Caco-2 (cell line): ENCODE measurements around the gene SAMD11. TPM values are rescaled to one million over a fixed set of nuclear protein-coding genes. Genes with fewer than 3 reads are reported as not detected.

ENCODE experiments used
- BruUV-seq: library from RNA; stranded (reverse); fragments of 400-500 nt; replicated peaks from 2 replicates; lab custom pipeline; 2021; lab: Mats Ljungman, UMichigan
- CTCF ChIA-PET: fragments of 300-600 bp; sonication (Branson Sonifier 250); formaldehyde crosslinking; loops from one replicate; lab custom pipeline; 2022; ENCODE audit warnings: antibody characterized with exemption; lab: Charles Lee
- POLR2A ChIA-PET: fragments of 300-600 bp; sonication (Branson Sonifier 250); formaldehyde crosslinking; loops from one replicate; lab custom pipeline; 2022; ENCODE audit warnings: antibody characterized with exemption; lab: Charles Lee
- DNase-seq, 2 experiments: peaks; one replicate each; pipeline versions ENCODE4 v3.0.0 to v3.0.0-alpha.2; 2020 to 2022
- H3K27me3 ChIP-seq: replicated peaks from 2 replicates; pipeline ENCODE4 v1.6.0; 2011; ENCODE audit warnings: low read length; ENCODE audit not compliant: control insufficient read depth, insufficient read depth
- H3K36me3 ChIP-seq: 2 replicates; pipeline ENCODE4 v1.5.1; 2011; ENCODE audit warnings: low read length; ENCODE audit not compliant: control insufficient read depth, insufficient read depth
- H3K4me1 ChIP-seq: fragments of 250-450 bp; sonication (Bioruptor Pico); 2 replicates; pipeline ENCODE4 v1.5.1; 2020; ENCODE audit warnings: mild to moderate bottlenecking
- H3K4me3 ChIP-seq: 2 replicates; pipeline ENCODE4 v1.5.1; 2011; ENCODE audit warnings: low read depth, mild to moderate bottlenecking, control low read depth, low read length
- H3K9me3 ChIP-seq: fragments of 250-450 bp; sonication (Bioruptor Pico); 2 replicates; pipeline ENCODE4 v1.5.1; 2020; ENCODE audit warnings: mild to moderate bottlenecking, moderate library complexity
- H3K27ac Mint-ChIP-seq: one replicate; pipeline ENCODE4 v1.8.0; 2022; ENCODE audit warnings: mixed read lengths; ENCODE audit not compliant: unreplicated experiment
- H3K27me3 Mint-ChIP-seq: one replicate; pipeline ENCODE4 v1.8.0; 2022; ENCODE audit warnings: mixed read lengths; ENCODE audit not compliant: insufficient read depth, unreplicated experiment
- H3K36me3 Mint-ChIP-seq: one replicate; pipeline ENCODE4 v1.8.0; 2022; ENCODE audit warnings: mild to moderate bottlenecking, mixed read lengths; ENCODE audit not compliant: insufficient read depth, unreplicated experiment
- H3K4me1 Mint-ChIP-seq: one replicate; pipeline ENCODE4 v1.8.0; 2022; ENCODE audit warnings: low read depth, mixed read lengths; ENCODE audit not compliant: unreplicated experiment
- H3K4me3 Mint-ChIP-seq: one replicate; pipeline ENCODE4 v1.8.0; 2022; ENCODE audit warnings: mild to moderate bottlenecking, moderate library complexity, mixed read lengths; ENCODE audit not compliant: unreplicated experiment
- H3K9me3 Mint-ChIP-seq: one replicate; pipeline ENCODE4 v1.8.0; 2022; ENCODE audit warnings: mixed read lengths; ENCODE audit not compliant: unreplicated experiment
- intact Hi-C: fragments of 100-400 bp; cut with micrococcal nuclease; formaldehyde crosslinking; loops from one replicate; pipeline ENCODE4 v1.10.0; 2022; ENCODE audit not compliant: unreplicated experiment
- total RNA-seq: library from RNA; stranded (reverse); gene quantifications from 2 replicates; pipeline ENCODE4 v1.2.3, GENCODE V29; 2022
- TF ChIP-seq, protein P1 (sequence below), 2 experiments: fragments of 200-600 bp in 1 of 2; IDR thresholded peaks; 1 replicate in 1 of 2; 2 replicates in 1 of 2; pipeline versions ENCODE4 v1.5.1 to v1.8.0; 2011 to 2022; ENCODE audit warnings: antibody characterized with exemption in 1 of 2, control low read depth in 1 of 2, inconsistent platforms in 1 of 2, low read depth in 1 of 2, low read length in 1 of 2, mild to moderate bottlenecking in 1 of 2, moderate library complexity in 1 of 2; ENCODE audit not compliant: insufficient read depth in 1 of 2, severe bottlenecking in 1 of 2, unreplicated experiment in 1 of 2

Gene SAMD11
- total RNA-seq, 1 experiment from 2014 or later = 0.54 TPM

- Histone ChIP-seq H3K9me3 (no peaks in the 10 kb centered on the region), H3K36me3 (no peaks in the 10 kb centered on the region), H3K4me3 (no peak overlapping the region), H3K4me1 (no peaks in the 10 kb centered on the region), H3K27me3 (no peaks in the 10 kb centered on the region)
- ChIA-PET POLR2A (no interaction called here), CTCF (no interaction called here)
- Mint-ChIP-seq H3K36me3 (no peaks in the 10 kb centered on the region), H3K9me3 (no peaks in the 10 kb centered on the region), H3K27ac (no peak overlapping the region), H3K27me3 (no peaks in the 10 kb centered on the region), H3K4me1 (no peaks in the 10 kb centered on the region), H3K4me3 (no peak overlapping the region)
- BruUV-seq = no TSS peak
- peak in 1 of 2 experiments; percentile 10 for DNase-seq
- TF ChIP-seq, protein P1, sequence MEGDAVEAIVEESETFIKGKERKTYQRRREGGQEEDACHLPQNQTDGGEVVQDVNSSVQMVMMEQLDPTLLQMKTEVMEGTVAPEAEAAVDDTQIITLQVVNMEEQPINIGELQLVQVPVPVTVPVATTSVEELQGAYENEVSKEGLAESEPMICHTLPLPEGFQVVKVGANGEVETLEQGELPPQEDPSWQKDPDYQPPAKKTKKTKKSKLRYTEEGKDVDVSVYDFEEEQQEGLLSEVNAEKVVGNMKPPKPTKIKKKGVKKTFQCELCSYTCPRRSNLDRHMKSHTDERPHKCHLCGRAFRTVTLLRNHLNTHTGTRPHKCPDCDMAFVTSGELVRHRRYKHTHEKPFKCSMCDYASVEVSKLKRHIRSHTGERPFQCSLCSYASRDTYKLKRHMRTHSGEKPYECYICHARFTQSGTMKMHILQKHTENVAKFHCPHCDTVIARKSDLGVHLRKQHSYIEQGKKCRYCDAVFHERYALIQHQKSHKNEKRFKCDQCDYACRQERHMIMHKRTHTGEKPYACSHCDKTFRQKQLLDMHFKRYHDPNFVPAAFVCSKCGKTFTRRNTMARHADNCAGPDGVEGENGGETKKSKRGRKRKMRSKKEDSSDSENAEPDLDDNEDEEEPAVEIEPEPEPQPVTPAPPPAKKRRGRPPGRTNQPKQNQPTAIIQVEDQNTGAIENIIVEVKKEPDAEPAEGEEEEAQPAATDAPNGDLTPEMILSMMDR (IDR thresholded peaks at IDR 0.05; ENCODE audit: insufficient read depth in 1 of 2, low read depth in 1 of 2, low read length in 1 of 2, severe bottlenecking in 1 of 2, unreplicated experiment in 1 of 2) = no peak
- intact Hi-C loops = no loop called here
These were observed 9.4 kb upstream of the SAMD11 start for GRCh38 chr1:914131-914890.

GRCh38 chr1:914891-915280, 8.8 kb upstream of the SAMD11 start:
- Mint-ChIP-seq H3K9me3 (no peaks in the 10 kb centered on the region), H3K4me1 (no peaks in the 10 kb centered on the region), H3K27me3 (no peaks in the 10 kb centered on the region), H3K27ac (no peak overlapping the region), H3K4me3 (no peak overlapping the region), H3K36me3 (no peaks in the 10 kb centered on the region)
- POLR2A ChIA-PET = no interaction called here
- intact Hi-C loops = no loop called here
- no peaks in the 10 kb centered on the region for H3K27me3 ChIP-seq
- CTCF ChIA-PET = no interaction called here
- H3K9me3 ChIP-seq = no peaks in the 10 kb centered on the region
- no peaks in the 10 kb centered on the region for H3K4me1 ChIP-seq
- no peak for DNase-seq
- no peaks in the 10 kb centered on the region for H3K36me3 ChIP-seq
- BruUV-seq = no TSS peak
- TF ChIP-seq, protein P1 (IDR thresholded peaks at IDR 0.05; ENCODE audit: insufficient read depth in 1 of 2, low read depth in 1 of 2, low read length in 1 of 2, severe bottlenecking in 1 of 2, unreplicated experiment in 1 of 2) = no peak
- no peak overlapping the region for H3K4me3 ChIP-seq

- POLR2A ChIA-PET = no interaction called here
- H3K4me3 Mint-ChIP-seq = no peak overlapping the region
These were observed 8.2 kb upstream of the SAMD11 start for GRCh38 chr1:915295-916172.

More at GRCh38 chr1:915295-916172, 8.2 kb upstream of the SAMD11 start:
- TF ChIP-seq, protein P1 (IDR thresholded peaks at IDR 0.05; ENCODE audit: insufficient read depth in 1 of 2, low read depth in 1 of 2, low read length in 1 of 2, severe bottlenecking in 1 of 2, unreplicated experiment in 1 of 2) = no peak
- Mint-ChIP-seq H3K9me3 (no peaks in the 10 kb centered on the region), H3K27me3 (no peaks in the 10 kb centered on the region), H3K4me1 (no peaks in the 10 kb centered on the region), H3K36me3 (no peaks in the 10 kb centered on the region), H3K27ac (no peak overlapping the region)
- CTCF ChIA-PET = no interaction called here
- no peaks in the 10 kb centered on the region for H3K9me3 ChIP-seq
- intact Hi-C loops = no loop called here
- no peak overlapping the region for H3K4me3 ChIP-seq
- DNase-seq = peak in 1 of 2 experiments; percentile 21
- H3K36me3 ChIP-seq = no peaks in the 10 kb centered on the region
- no TSS peak for BruUV-seq
- no peaks in the 10 kb centered on the region for H3K27me3 ChIP-seq
- peaks cover 3% of the 10 kb centered on the region for H3K4me1 ChIP-seq
